Measurements from ENCODE around the gene TTC39B.
"Not testable (repeated sequence)": the region's sequence is repeated elsewhere in the genome, so short reads cannot be mapped to it uniquely, and the experiment has no call there.

The TTC39B gene

DNA sequence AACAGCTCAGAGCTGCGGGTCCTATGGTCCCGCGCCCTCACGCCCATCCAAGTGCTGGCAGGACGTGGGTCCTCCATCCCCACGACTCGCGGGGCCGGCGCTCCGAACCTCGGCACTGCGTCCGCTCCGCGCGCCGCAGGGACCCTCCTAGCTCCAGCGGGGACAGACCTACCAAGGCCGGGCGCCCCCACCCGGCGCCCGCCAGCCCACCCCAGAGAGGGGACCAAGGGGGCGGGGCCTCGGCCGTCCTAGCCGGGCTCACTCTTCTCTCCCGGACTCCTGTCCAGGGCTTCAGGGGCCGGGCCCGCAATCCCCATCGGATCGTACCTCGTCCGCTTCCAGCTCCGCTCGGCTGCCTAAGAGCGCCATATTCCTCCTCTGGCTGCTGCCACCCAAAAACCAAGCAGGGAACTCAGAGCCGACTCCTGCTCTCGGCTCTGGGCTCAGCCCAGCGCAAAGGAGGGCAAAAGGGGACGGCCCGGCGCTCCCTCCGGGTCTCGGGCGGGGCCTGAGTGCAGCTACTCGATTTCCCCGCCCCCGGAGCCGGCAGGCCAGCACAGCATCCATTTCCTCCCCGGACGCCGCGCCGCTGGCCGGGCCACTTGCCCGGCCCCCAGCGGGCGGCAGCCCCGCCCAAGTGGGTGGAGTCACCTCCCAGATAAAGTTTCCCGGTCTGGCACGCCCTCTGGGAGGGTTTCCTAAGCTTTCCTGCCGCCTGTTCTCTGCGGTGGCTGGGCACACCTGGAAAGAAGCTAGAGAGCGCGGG is at the start of gene TTC39B:
TSS of gene TTC39B (minus strand) at position 460 of the 766 bp plus-strand sequence. CDS start at position 369, 91 bp downstream.
- peak; percentile 77 for DNase-seq

DNA sequence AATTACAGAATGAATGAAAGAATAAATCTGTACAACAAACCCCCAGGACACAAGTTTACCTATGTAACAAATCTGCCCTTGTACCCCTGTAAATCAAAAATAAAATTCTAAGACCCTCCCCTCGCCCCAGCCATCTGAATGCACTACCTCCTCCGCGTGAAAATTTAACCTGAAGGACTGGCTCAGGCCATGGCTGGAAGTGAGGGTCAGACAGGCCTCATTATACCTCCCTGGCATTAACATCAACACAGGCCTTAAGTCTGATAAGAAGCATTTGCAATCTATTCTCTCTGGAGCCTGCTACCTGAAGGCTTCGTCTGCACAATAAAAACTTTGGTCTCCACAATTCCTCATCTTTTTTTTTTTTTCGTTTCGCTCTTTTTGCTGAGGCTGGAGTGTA is 48.7 kb upstream of the TTC39B start:
- no peak for DNase-seq

DNA sequence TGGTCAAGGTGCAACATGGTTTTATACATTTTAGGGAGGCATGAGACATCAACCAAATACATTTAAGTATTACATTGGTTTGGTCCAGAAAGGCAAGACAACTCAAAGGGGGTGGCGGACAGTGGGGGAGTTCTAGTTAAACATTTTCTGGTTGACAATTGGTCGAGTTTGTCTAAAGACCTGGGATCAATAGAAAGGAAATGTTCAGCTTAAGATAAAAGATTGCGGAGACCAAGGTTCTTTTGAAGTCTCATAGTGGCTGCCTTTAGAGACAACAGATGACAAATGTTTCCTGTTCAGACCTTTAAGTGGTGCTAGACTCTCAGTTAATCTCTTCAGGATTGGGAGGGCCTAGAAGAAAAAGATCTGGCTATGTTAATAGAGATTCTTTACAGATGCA is 47.7 kb upstream of the TTC39B start:
- no peak for DNase-seq

DNA sequence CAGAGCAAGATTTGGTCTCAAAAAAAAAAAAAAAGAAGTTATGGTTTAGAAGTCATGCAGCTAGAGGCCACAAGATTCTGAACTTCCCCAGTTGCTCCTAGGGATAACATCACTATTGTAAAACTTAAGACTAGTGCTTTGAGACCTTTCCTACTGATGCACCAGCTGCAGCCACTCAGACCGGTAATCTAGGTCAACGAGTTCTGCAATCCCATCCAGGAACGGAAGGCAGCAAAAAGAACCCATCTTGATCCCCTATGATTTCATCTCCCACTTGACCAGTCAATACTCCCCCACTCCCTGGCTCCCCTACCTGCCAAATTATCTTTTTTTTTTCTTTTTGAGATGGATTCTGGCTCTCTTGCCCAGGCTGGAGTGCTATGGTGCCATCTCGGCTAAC is 46.9 kb upstream of the TTC39B start:
- DNase-seq: no peak

DNA sequence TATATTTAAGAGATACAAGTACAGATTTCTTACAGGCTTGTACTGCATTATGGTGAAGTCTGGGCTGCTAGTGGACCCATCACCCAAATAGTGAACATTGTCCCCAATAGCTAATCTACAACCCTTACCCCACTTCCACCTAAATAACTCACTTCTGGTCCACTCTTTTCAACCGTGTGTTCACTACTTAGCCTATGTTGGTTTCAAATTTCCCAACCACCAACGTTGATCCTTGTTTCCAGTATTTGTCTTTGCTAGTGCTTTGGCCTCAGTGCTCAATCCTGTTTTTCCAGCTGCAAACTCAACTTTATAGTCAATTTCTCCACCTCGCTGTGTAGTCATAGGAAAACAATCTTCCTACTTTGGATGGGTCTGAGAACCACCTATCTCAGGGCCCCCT is 45.3 kb upstream of the TTC39B start:
- DNase-seq: no peak

DNA sequence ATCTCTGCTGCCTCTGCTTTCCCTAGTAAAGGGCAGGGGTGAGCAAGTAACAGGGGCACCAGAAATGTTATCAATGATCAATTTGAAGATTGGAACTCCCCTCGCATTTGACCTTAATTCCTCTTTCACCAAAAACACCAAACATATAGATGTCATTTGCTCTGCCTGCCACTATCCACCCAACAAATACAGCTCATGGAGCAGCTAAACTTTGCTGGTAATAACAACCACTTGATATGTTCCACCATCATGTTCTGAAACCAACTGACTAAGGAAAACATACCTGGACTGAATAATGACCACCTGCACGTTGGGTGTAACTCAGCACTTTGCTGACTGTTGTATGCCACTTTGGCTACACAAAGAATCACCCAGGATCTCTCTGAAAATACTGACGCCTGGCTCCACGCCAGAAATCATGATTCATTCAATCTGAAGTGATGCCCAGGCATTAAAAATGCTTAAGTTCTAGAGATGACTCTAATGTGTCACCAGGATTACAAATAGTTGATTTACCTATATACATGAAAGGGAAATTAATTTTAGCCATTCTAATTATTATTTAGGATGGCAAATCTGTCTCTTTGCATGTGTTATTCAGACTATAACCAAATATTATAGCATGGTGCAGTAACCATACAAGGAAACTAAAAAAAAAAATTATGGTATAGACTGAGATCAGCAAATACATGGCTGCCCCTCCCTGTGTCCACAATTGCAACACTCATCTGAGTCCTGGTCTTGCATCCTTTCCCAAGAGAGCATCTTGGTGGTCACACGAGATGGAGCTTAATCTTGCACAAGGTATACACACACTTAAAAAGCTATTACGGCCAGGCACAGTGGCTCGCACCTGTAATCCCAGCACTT is 43.1 kb upstream of the TTC39B start:
- DNase-seq: peak; percentile 22

DNA sequence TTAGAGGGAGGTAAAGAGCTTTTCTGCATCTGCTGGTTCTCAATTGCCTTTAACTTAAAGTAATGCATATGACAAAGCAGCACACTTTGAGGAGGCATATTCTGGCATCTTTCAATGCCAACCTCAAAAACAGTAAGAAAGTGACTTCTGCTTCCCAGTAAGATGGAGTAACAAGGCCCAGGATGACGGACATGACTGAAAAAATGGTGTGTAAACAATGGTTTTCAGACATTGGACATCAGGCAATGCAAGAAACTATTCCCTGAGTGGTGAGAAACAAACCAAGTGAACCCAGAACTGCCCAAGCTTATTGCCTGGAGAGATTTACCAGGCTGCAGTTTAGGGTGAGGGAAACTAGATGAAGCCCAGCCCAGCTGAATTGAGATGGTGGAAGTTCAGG is 39.8 kb upstream of the TTC39B start:
- no peak for DNase-seq

DNA sequence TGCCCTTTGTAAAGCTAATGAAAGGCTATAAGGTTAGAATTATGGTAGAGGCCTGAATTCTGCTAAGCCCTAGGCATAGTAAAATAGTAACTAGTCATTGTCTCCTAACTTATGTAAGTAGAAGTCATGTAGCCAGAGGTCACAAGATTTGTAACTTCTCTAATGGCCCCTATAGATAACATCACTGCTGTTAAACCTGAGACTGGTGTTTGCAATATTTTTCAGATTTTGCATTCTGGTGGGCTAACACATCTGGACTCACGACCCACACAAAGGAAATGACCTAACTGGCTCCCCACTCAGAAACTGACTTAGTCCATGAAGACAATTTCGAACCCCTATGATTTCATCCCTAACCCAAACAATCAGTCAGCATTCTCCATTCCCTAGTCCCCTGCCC is 37.2 kb upstream of the TTC39B start:
- DNase-seq: no peak

DNA sequence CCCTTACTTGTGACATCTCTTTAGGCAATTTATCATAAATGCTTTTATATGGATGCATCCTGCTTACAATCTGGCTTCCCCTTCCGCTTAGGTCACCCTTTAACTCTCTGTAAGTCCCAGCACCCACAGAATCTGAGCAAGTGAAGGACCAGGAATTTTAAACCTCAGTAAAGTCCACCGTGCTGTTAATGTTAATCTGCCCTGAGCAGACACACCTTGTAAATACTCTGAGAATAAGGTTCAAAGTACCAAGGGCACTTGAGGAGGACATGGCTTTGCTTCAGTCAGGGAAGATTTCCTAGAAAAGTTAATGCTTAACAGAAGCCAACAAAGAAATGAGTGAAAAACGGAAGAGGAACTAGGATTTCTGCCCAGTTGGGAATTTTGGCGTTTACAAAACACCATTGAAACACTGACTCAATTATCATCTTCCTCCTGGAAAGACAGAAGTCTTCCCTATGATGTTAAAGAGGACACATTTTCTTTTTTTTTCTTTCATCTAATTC is 26.4 kb upstream of the TTC39B start:
- no peak for DNase-seq

DNA sequence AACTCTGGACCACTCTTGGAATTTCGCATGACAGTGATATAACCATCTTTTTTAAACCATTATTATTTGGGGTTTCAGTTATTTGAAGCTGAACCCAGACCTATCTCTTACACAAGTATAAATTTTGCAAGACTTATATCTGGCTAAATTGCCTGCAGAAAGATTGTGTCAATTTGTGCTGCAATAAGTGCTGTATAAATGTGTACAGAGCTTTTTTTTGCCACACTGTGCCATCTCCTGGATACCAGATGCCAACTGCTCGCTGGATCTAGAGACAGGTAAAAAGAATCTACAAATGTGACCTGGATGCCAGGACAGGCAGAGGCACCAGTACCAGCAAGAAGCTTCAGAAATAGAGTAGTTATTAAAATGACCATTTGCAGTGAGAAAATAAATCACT is 25.9 kb upstream of the TTC39B start:
- no peak for DNase-seq

DNA sequence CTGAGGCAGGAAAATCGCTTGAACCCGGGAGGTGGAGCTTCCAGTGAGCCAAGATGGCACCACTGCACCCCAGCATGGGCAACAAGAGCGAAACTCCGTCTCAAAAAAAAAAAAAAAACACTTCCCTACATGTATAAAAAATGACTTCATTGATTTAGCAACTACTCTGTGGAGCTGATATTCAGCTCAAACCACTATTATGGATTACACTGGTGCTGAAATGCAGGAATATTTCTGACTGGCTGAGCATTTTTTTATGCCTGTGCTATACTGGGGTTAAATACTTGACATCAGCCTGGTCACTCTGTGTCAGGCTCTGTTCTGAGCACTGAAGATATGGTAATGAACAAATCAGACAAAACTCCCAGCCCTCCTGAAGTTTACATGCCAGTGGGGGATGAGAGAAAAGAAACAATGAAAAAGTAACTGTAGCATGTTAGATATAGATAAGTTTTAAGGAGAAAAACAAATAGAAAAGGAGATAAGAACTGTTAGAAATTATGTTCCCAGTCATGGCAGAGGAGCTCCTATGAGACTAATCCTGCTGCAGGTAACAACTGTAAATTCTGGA is 22.6 kb upstream of the TTC39B start:
- DNase-seq: no peak

DNA sequence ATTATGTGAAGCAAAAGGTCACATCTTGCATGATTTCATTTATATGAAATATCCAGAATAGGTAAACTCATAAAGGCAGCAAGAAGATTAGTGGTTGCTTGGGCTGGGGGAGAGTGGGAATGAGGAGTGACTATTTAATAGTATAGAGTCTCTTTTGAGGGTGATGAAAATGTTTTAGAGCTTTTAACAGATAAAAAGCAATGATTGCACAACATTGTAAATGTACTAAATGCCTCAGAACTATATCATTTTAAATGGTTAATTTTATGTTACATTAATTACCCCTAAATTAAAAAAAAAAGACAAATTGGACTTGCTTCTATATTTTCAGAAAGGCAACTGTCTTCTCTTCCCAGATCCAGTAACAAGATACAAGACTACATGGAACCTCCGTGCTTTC is 21.9 kb upstream of the TTC39B start:
- no peak for DNase-seq

DNA sequence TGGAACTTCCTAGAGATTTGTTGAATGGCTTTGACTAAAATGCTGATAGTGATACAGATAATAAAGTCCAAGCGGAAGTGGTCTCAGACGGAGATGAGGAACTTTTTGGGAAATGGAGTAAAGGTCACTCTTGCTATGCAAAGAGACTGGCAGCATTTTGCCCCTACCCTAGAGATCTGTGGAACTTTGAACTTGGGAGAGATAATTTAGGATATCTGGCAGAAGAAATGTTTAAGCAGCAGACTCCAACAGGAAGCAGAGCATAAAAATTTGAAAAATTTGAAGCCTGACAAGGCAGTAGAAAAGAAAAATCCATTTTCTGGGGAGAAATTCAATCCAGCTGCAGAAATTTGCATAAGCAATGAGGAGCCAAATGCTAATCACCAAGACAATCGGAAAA is 15.7 kb upstream of the TTC39B start:
- not testable (repeated sequence) for DNase-seq

DNA sequence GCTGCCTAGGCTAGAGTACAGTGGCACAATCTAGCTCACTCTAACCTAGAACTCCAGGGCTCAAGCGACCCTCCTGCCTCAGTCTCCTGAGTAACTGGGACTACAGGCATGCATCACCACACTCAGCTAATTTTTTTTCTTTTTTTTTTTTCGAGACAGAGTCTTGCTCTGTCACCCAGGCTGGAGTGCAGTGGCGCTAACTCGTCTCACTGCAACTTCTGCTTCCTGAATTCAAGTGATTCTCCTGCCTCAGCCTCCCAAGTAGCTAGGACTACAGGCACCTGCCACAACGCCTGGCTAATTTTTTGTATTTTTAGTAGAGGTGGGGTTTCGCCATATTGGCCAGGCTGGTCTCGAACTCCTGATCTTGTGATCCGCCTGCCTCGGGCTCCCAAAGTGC is 12.6 kb upstream of the TTC39B start:
- not testable (repeated sequence) for DNase-seq

DNA sequence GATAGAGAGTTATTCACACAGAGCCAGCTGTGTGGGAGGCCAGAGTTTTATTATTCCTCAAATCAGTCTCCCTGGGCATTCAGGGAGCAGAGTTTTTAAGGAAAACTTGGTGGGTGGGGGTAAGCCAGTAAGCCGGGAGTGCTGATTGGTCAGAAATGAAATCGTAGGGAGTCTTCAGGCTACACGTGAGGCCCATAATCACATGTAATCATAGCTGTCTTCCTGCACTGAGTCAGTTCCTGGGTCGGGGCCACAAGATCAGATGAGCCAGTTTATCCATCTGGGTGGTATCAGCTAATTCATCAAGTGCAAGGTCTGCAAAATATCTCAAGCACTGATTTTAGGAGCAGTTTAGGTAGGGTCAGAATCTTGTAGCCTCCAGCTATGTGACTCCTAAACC is 10.8 kb upstream of the TTC39B start:
- no peak for DNase-seq

DNA sequence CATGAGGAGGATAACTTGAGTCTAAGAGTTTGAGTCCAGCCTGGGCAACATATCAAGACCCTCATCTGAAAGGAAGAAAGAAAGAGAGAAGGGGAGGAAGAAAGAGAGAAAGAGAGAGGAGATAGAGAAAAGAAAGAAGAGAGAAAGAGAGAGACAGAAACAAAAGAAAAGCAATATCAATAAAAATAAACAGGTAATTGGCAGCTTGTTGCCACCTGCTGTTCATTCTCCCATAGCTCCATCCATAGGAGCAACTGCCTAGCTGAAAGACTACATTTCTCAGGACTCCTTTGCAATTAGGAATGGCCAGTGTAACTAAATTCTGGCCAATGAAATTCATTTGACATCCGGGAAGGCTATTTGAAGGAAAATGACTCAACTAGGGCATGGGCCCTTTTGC is 4.6 kb upstream of the TTC39B start:
- DNase-seq: no peak

DNA sequence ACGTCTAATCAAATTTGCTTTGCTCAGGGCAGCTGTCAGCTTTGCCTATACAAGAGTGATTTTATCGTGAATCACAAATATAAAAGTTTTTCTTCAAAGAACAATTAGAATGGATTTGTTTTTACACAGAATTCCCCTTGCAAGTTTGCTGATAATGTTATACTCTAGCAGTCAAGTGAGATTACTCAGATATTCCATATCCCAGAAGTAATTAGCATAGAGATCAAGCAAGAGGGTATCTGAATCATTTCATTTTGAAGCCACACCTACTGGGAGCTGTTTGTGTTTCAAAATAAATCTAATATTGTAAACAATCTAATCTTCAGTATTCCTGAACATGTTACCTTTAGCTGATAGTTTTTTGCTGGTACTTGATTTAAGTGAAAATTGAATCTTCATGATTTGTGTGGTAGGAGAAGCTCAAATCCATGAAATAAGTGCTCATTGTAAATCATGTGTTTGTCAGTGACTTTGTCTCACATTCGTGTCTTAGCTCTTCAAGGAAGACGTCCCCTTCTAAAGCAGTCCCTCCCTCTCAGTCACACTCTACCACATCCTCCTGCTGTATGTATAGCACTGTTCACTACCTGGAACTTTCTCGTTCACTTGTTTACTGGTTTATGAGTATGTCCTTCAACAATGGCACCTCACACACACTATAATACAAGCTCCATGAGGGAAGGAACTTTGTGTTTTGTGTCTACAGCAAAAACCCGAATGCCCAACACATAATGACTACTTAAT is 3.3 kb upstream of the TTC39B start:
- DNase-seq: no peak

DNA sequence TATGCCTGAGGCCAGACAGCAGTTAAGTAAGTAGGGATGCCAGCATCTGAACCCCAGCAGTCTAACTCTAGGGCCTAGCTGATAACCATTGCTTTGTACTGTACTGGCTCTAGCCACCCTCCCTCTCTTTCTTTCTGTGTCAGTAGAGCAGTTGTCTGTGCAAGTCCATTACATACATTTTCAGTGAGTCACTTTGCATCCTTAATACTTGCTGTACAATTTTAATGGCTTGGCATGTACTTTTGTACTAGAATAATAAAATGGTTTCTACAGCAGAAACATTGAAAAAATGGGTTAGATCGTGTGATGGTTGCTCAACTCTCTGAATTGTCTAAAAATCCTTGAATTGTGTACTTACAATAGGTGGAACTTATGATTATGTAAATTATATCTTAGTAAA is 1.5 kb upstream of the TTC39B start:
- no peak for DNase-seq

DNA sequence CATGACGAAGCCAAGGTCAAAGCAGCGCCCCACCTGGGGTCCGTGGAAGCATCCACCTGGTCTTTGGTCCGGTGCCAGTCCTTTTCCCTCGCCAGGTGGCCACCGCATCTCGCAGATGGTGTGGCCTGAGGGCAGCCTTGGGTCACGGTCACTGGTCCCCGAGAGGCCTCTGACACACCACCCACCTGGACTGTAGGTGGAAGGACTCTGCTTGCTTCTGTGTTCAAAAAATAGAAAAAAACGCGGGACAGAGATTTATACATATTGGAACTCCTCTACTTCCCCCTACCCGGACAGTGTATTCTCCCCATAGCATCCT is 466 bp upstream of the TTC39B start:
- no peak for DNase-seq

DNA sequence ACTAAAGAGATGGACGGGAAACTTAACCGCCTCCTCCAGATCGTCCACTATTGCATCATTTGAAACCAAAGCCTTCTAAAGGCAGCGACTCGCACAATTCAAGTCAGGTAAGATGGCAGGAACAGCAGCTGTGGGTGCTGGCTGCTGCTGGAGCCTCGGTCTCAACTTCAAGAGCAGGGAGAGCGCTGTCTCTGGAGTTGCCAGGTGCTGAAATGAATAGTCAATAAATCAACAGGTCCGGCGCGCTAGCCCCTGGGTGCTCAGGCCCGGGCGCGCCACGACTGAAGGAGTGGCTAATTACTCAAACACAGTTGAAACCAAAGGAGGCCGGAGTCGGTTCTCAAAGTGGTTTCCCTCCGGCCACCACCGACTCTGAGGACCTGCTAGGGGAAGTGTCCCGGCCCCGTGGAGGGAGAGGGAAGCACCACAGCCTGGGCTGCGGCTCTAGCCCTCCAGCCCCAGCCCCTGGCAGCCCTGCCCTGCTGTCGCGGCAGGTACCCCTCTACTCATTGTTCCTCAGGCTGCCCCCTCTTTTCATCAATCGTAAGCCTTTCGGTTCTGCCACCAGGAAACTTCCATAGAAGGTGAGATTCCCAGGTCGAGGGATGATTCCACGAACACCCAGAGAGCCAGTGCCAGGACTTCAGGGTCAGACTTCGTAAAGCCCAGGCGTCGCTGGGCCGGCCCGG is 804 bp downstream of the TTC39B start:
- DNase-seq: peak; percentile 35

DNA sequence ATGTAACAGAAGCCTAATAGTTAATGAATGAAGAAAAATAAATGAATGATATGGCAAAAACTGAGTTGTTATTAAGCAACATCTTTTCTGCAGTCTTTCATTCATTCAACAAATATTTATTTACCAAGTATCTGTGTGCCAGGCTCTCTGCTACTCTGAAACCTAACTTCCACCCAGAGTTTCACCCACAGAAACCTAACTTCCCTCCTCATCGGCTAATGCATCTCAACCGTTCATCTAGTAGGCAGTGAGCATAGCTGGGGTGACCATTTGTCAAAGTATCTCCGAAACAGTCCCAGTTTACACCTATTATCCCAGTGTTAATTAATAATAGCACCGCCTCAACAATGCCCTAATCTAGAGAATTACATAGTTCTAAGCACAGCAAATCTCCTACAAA is 1.5 kb downstream of the TTC39B start:
- no peak for DNase-seq

DNA sequence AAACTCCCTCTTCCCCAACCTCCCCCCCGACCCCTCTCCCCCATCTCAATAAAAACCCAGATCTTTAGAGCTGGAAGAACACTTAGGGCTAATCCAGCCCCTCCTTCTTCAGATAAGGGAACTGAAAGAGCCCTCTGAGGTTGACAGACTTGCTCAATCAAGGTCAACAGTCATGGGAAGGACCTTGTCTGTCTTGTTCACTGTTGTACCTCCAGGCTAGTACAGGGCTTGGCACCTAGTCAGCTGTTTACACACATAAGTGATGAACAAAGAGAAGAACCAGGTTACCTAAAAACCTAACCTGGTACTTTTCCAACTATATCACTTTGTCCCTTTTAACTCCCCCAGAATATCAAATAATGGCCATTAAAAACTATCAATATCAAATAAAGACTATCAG is 2.4 kb downstream of the TTC39B start:
- DNase-seq: no peak

DNA sequence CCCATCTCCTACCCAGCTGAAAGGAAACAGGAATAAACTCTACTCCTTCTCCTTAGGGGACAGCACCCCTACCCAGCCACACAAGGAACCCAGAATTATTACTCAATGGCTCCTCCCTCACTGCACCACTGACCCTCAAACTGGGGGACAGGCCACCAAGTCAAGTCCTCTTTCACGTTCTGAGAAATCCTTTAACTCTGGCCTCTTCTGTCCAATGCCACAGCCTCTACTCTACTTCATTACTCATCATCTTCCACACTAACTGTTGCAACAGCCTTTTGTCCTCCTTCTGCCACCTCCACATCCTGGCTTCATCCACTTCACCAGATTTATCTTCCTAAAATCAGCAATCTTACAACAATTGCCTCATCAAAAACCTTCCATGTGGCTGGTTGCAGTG is 6.8 kb downstream of the TTC39B start:
- no peak for DNase-seq

Measured in stimulated activated CD4-positive, alpha-beta T cell treated with anti-CD3 and anti-CD28 coated beads, Interleukin-4, amount 100 ng/mL, for 1 hour (primary cell).